Left ventricle myocardium inferior (tissue), 1 donor: ENCODE results near the gene SMIM29. TPM values are rescaled to one million over a fixed set of nuclear protein-coding genes. Genes with fewer than 3 reads are reported as not detected.
"Not testable (repeated sequence)": the region's sequence is repeated elsewhere in the genome, so short reads cannot be mapped to it uniquely, and the experiment has no call there.

Source experiments
- DNase-seq: peaks from one replicate; pipeline ENCODE4 v3.0.0-alpha.2; 2020
- H3K27ac ChIP-seq: fragments of 200-600 bp; replicated peaks from 2 replicates; pipeline ENCODE4 v1.8.0; 2021
- H3K27me3 ChIP-seq: fragments of 200-600 bp; 2 replicates; pipeline ENCODE4 v1.8.0; 2021; ENCODE audit warnings: low read depth
- H3K36me3 ChIP-seq: fragments of 200-600 bp; 2 replicates; pipeline ENCODE4 v1.8.0; 2021
- H3K4me1 ChIP-seq: fragments of 200-600 bp; 2 replicates; pipeline ENCODE4 v1.8.0; 2021
- H3K4me3 ChIP-seq: fragments of 200-600 bp; 2 replicates; pipeline ENCODE4 v1.8.0; 2021; ENCODE audit warnings: mild to moderate bottlenecking, moderate library complexity
- H3K9me3 ChIP-seq: fragments of 200-600 bp; replicated peaks from 2 replicates; pipeline ENCODE4 v1.8.0; 2021
- CTCF ChIP-seq: fragments of 200-600 bp; IDR thresholded peaks from 2 replicates; pipeline ENCODE4 v1.8.0; 2021; ENCODE audit warnings: antibody characterized with exemption, mild to moderate bottlenecking, borderline replicate concordance
- intact Hi-C: fragments of 100-400 bp; cut with micrococcal nuclease; formaldehyde crosslinking; loops from one replicate; pipeline ENCODE4 v1.11.0; 2022
- total RNA-seq: library from RNA; stranded (reverse); fragmentation: NEBNext Ultra II Directional; extraction: Animal tissue kit (Norgen Biotek cat#: 25700); gene quantifications from one replicate; pipeline ENCODE4 v1.2.1, GENCODE V29; 2021
- donor health status: DM: no; HTN: yes; CAD: no; lungs with severe emphysema.

Gene SMIM29
- total RNA-seq, 1 donor from 2014 or later = 27.1 TPM

- Histone ChIP-seq H3K4me1 (peaks cover 44% of the 10 kb centered on the region), H3K27ac (peak overlapping the region; percentile 98), H3K27me3 (no peaks in the 10 kb centered on the region), H3K36me3 (no peaks in the 10 kb centered on the region), H3K9me3 (no peaks in the 10 kb centered on the region), H3K4me3 (peak overlapping the region; percentile 83)
- TF ChIP-seq CTCF = no peak
- intact Hi-C loops = no loop called here
- DNase-seq = no peak
Observed at GRCh38 chr6:34247481-34248197, 1.2 kb downstream of the SMIM29 start.

GRCh38 chr6:34246563-34247391, 2.0 kb downstream of the SMIM29 start:
- peaks cover 7% of the 10 kb centered on the region for H3K36me3 ChIP-seq
- H3K27ac ChIP-seq = no peak overlapping the region
- peaks cover 44% of the 10 kb centered on the region for H3K4me1 ChIP-seq
- no peaks in the 10 kb centered on the region for H3K27me3 ChIP-seq
- no peak overlapping the region for H3K4me3 ChIP-seq
- no peak for DNase-seq
- no peaks in the 10 kb centered on the region for H3K9me3 ChIP-seq
- intact Hi-C loops = no loop called here
- peak; percentile 57 for TF ChIP-seq CTCF

GRCh38 chr6:34246249-34246562, 2.6 kb downstream of the SMIM29 start:
- no peak overlapping the region for H3K27ac ChIP-seq
- peaks cover 44% of the 10 kb centered on the region for H3K4me1 ChIP-seq
- intact Hi-C loops = no loop called here

DNA sequence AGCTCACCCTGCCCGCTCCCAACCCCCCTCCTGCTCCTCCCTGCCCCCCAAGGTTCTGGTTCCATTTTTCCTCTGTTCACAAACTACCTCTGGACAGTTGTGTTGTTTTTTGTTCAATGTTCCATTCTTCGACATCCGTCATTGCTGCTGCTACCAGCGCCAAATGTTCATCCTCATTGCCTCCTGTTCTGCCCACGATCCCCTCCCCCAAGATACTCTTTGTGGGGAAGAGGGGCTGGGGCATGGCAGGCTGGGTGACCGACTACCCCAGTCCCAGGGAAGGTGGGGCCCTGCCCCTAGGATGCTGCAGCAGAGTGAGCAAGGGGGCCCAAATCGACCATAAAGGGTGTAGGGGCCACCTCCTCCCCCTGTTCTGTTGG, 3.1 kb downstream of the SMIM29 start:
- H3K4me3 ChIP-seq, intact Hi-C loops, H3K27me3 ChIP-seq, DNase-seq, H3K9me3 ChIP-seq, H3K27ac ChIP-seq: not testable (repeated sequence)
- H3K36me3 ChIP-seq = peaks cover 15% of the 10 kb centered on the region
- peaks cover 44% of the 10 kb centered on the region for H3K4me1 ChIP-seq

More at GRCh38 chr6:34246249-34246562, 2.6 kb downstream of the SMIM29 start:
- no peak for DNase-seq
- H3K9me3 ChIP-seq = no peaks in the 10 kb centered on the region
- H3K36me3 ChIP-seq = peaks cover 11% of the 10 kb centered on the region
- TF ChIP-seq CTCF = no peak
- H3K4me3 ChIP-seq = no peak overlapping the region
- no peaks in the 10 kb centered on the region for H3K27me3 ChIP-seq

DNA sequence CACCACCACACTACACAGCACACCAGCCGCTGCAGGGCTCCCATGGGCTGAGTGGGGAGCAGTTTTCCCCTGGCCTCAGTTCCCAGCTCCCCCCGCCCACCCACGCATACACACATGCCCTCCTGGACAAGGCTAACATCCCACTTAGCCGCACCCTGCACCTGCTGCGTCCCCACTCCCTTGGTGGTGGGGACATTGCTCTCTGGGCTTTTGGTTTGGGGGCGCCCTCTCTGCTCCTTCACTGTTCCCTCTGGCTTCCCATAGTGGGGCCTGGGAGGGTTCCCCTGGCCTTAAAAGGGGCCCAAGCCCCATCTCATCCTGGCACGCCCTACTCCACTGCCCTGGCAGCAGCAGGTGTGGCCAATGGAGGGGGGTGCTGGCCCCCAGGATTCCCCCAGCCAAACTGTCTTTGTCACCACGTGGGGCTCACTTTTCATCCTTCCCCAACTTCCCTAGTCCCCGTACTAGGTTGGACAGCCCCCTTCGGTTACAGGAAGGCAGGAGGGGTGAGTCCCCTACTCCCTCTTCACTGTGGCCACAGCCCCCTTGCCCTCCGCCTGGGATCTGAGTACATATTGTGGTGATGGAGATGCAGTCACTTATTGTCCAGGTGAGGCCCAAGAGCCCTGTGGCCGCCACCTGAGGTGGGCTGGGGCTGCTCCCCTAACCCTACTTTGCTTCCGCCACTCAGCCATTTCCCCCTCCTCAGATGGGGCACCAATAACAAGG, 3.6 kb downstream of the SMIM29 start:
- H3K27ac ChIP-seq, H3K4me3 ChIP-seq, DNase-seq, intact Hi-C loops, H3K27me3 ChIP-seq, H3K9me3 ChIP-seq: not testable (repeated sequence)
- Histone ChIP-seq H3K4me1 (peaks cover 42% of the 10 kb centered on the region), H3K36me3 (peaks cover 15% of the 10 kb centered on the region)

GRCh38 chr6:34243901-34244884, 4.6 kb downstream of the SMIM29 start:
- Histone ChIP-seq H3K27ac (peak overlapping the region; percentile 40), H3K4me3 (no peak overlapping the region)
- intact Hi-C loops = no loop called here

More at GRCh38 chr6:34243901-34244884, 4.6 kb downstream of the SMIM29 start:
- no peak for DNase-seq
- peaks cover 32% of the 10 kb centered on the region for H3K4me1 ChIP-seq
- H3K27me3 ChIP-seq = no peaks in the 10 kb centered on the region
- TF ChIP-seq CTCF = no peak
- no peaks in the 10 kb centered on the region for H3K9me3 ChIP-seq
- peaks cover 15% of the 10 kb centered on the region for H3K36me3 ChIP-seq
